Neuron (in vitro differentiated cells): ENCODE measurements around the gene NKIRAS1.

Experiments
- H2AFZ ChIP-seq: one replicate; pipeline ENCODE4 v1.6.1; 2013; ENCODE audit warnings: low read depth, mild to moderate bottlenecking, inconsistent platforms, low read length, moderate library complexity
- H3K27me3 ChIP-seq: one replicate; pipeline ENCODE4 v1.6.1; 2013; ENCODE audit warnings: low read length; ENCODE audit not compliant: insufficient read depth
- H3K36me3 ChIP-seq: one replicate; pipeline ENCODE4 v1.6.1; 2013; ENCODE audit warnings: low read length; ENCODE audit not compliant: insufficient read depth
- H3K4me1 ChIP-seq: one replicate; pipeline ENCODE4 v1.6.1; 2013; ENCODE audit warnings: low read length; ENCODE audit not compliant: insufficient read depth
- H3K4me3 ChIP-seq: 2 replicates; pipeline ENCODE4 v1.5.1; 2013; ENCODE audit warnings: mild to moderate bottlenecking, low read length, moderate library complexity
- H3K9me3 ChIP-seq: one replicate; pipeline ENCODE4 v1.6.1; 2013; ENCODE audit warnings: low read length

Gene NKIRAS1

DNA sequence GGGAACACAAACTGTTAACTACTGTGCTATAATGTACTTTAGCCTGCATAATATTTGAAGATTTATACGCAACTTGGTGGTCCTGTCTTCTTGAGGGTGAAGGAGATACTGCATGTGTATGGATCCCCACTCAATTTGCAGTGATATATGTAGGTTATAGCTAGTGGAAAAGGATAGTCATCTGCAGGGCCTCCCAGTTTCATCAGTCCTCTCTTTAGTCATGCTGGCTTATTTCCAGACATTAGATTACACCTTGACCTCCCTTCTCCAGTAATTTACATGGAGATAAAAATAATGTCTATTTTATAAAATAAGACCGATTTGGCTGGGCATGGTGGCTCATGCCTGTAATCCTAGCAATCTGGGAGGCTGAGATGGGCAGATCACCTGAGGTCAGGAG is 32.0 kb upstream of the NKIRAS1 start:
- no peak overlapping the region for H3K4me3 ChIP-seq
- no peaks in the 10 kb centered on the region for H3K36me3 ChIP-seq
- H3K9me3 ChIP-seq, result no peaks in the 10 kb centered on the region
- no peak overlapping the region for H2AFZ ChIP-seq
- no peaks in the 10 kb centered on the region for H3K27me3 ChIP-seq
- peaks cover 16% of the 10 kb centered on the region for H3K4me1 ChIP-seq

DNA sequence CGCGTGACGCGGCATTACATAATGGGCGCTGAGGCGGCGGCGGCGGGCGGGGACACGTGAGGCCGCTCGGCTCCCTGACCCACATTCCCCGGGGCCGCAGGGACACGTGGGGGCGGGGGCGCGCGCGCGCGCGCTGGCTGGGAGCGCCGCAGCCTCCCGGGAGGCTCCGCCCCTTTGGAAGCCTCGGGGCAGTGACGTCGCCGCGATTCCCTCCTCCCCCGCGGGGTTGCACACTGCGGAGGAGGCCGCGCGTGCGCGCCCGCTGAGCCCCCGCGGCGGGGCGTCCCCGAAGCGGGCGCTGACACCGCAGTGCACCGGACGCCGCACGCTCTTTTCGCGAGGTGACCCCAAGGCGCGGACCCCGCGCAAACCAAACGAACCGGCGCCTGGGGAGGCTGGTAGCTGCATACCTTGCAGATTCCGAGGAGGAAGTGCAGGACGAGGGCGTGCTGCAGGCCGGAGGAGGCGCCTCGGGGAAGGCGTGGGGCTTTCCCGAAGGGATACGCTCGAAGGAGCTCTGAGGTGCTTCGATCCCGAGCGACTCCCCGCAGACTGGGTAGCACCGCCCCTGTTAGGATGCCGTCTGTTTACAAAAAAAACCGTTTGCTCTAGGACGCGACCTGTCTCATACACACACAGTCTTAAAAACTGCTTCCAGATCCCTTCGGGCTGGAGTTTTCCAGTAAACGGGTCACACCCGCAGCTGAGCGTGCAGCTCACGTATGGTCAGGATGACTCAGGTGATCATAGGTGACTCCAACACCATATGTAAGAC is 29.3 kb upstream of the NKIRAS1 start:
- H3K27me3 ChIP-seq, result no peaks in the 10 kb centered on the region
- H2AFZ ChIP-seq, result no peak overlapping the region
- H3K36me3 ChIP-seq, result no peaks in the 10 kb centered on the region
- H3K4me1 ChIP-seq, result peaks cover 16% of the 10 kb centered on the region
- H3K4me3 ChIP-seq, result peak overlapping the region; percentile 81
- H3K9me3 ChIP-seq, result no peaks in the 10 kb centered on the region

- no peak overlapping the region for H2AFZ ChIP-seq
- H3K9me3 ChIP-seq, result no peaks in the 10 kb centered on the region
- peaks cover 16% of the 10 kb centered on the region for H3K4me1 ChIP-seq
- H3K4me3 ChIP-seq, result peak overlapping the region; percentile 81
- no peaks in the 10 kb centered on the region for H3K27me3 ChIP-seq
- H3K36me3 ChIP-seq, result no peaks in the 10 kb centered on the region
These were observed 28.8 kb upstream of the NKIRAS1 start for GRCh38 chr3:23945663-23945912.

GRCh38 chr3:23944861-23945662 is 28.3 kb upstream of the NKIRAS1 start, which contains the start of gene NR1D2:
Gene NR1D2, plus strand, starts transcription at chr3:23945286. Its CDS starts 293 bp downstream, at chr3:23945579.
- H3K4me1 ChIP-seq, result peaks cover 16% of the 10 kb centered on the region
- no peaks in the 10 kb centered on the region for H3K9me3 ChIP-seq
- H3K36me3 ChIP-seq, result no peaks in the 10 kb centered on the region
- H3K4me3 ChIP-seq, result peak within 1 kb of the TSS; percentile 81
- H3K27me3 ChIP-seq, result no peaks in the 10 kb centered on the region
- peak within 1 kb of the TSS; percentile 48 for H2AFZ ChIP-seq

DNA sequence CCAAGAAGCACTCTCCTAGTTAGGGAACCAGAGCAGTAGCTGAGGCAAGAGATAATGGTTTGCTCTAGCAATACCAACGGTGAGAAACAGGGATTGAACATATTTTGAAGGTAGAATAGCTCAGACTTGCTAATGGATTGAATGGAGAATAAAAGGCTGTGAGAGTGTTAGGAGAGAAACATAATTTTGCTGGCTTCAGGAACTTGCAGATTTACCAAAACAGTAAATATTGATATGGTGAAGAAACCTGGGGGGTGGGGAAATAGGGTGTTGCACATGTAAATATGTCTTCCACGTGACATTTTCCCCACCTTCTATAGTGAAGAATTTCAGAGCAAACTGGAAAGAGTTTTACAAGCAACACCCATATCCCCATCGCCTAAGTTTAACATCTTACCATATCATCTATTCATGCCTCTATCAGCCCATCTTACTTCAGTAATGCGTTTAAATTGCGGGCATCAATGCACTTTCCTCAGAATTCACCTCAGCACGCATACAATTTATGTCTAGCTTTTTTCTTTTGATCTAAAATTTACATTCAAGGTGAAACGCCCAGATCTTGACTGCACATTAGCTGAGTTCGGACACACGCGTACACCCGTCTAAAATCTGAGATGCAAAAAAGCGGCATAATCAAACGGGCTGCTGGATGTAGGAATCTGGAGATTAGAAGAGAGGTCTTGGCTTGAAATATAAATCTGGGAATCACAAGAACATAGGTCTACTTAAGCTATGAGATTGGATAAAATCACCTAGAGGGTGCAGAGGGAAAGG is 27.4 kb upstream of the NKIRAS1 start:
- Histone ChIP-seq H3K27me3 (no peaks in the 10 kb centered on the region), H3K4me1 (peaks cover 16% of the 10 kb centered on the region), H2AFZ (peak overlapping the region; percentile 48), H3K4me3 (peak overlapping the region; percentile 81), H3K36me3 (no peaks in the 10 kb centered on the region), H3K9me3 (no peaks in the 10 kb centered on the region)

GRCh38 chr3:23942546-23942945 is 25.8 kb upstream of the NKIRAS1 start:
- H3K36me3 ChIP-seq, result no peaks in the 10 kb centered on the region
- no peak overlapping the region for H2AFZ ChIP-seq
- H3K27me3 ChIP-seq, result no peaks in the 10 kb centered on the region
- peaks cover 16% of the 10 kb centered on the region for H3K4me1 ChIP-seq
- H3K4me3 ChIP-seq, result no peak overlapping the region
- H3K9me3 ChIP-seq, result no peaks in the 10 kb centered on the region

DNA sequence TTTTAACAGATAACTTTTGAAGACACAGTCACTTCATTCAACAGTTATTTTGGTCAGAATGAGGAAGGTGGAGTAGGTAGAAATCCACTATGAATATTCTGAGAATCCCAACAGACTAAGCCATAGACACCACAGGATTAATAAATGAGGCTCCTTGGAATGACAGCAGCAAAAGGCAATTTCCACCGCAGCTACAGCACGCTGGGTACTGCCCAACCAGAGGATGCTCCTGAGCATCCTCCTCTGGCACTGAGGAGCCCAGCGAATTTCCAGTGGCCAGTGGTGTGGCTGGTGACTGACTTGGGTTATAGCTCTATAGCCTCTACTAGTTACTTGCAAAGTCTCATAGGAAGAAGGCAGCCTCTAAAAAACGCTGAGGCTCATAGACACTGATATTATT is 24.6 kb upstream of the NKIRAS1 start:
- H3K36me3 ChIP-seq, result no peaks in the 10 kb centered on the region
- no peaks in the 10 kb centered on the region for H3K27me3 ChIP-seq
- H3K4me1 ChIP-seq, result peaks cover 9% of the 10 kb centered on the region
- H3K4me3 ChIP-seq, result no peak overlapping the region
- no peaks in the 10 kb centered on the region for H3K9me3 ChIP-seq
- H2AFZ ChIP-seq, result no peak overlapping the region

DNA sequence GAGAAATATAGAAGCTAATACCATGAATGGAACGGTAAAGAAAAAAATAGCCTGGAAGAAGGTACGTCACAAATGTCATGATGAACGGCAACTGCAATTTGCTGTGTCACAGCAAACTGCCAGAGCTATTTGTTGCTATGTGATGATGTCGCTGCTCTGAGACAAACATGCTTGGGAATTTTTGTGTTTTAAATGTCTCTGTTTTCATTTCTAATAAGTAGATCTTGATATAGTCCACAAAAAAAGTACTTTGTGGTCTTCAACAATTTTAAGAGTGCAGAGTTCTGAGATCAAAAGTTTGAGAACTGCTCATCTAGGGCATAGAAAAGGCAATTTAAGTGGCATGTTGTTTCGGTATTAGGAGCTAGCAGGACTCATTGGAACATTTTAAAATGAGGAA is 24.0 kb upstream of the NKIRAS1 start:
- no peaks in the 10 kb centered on the region for H3K27me3 ChIP-seq
- H3K9me3 ChIP-seq, result no peaks in the 10 kb centered on the region
- H3K4me1 ChIP-seq, result peaks cover 9% of the 10 kb centered on the region
- H3K36me3 ChIP-seq, result no peaks in the 10 kb centered on the region
- H2AFZ ChIP-seq, result no peak overlapping the region
- no peak overlapping the region for H3K4me3 ChIP-seq

DNA sequence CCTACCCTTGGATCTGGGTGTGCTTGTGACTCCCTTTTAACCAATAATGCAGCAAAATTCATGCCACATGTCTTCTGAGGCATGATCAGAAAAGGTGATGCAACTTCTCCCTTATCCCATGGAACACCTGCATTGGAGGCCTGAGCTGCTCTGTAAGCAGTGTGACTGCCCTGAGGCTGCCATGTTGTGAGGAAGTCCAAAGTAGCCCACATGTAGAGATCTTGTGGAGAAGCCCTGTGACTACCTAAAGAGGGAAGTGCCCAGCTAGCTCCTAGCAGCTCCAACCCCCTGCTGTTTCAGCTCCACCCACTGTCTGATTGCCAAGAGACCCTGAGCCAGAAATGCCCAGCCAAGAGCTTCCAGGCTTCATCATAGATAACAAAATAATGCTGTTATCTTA is 21.9 kb upstream of the NKIRAS1 start:
- H2AFZ ChIP-seq, result no peak overlapping the region
- no peaks in the 10 kb centered on the region for H3K9me3 ChIP-seq
- no peaks in the 10 kb centered on the region for H3K36me3 ChIP-seq
- no peaks in the 10 kb centered on the region for H3K27me3 ChIP-seq
- peaks cover 17% of the 10 kb centered on the region for H3K4me1 ChIP-seq
- H3K4me3 ChIP-seq, result no peak overlapping the region

DNA sequence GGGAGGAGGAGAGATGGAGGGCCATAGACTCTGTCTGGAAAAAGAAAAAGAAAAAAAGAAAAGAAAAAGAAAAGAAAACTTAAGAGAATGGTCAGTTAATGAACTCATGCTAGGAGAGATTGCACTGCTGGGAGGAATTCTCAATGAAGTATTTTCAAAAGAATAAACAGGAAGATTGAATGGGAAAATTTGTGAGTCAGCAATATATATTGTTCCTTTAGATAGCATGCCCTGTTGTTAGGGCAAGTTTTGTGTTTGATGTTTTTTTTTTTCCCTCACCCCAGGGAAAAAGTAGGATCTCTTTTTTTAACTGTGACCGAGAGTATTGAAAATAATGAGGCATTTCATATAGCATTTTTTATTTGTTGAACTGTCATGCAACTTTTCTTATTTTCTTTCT is 20.5 kb upstream of the NKIRAS1 start:
- H3K4me1 ChIP-seq, result peaks cover 20% of the 10 kb centered on the region
- no peaks in the 10 kb centered on the region for H3K27me3 ChIP-seq
- no peak overlapping the region for H3K4me3 ChIP-seq
- no peaks in the 10 kb centered on the region for H3K9me3 ChIP-seq
- no peak overlapping the region for H2AFZ ChIP-seq
- no peaks in the 10 kb centered on the region for H3K36me3 ChIP-seq

- H2AFZ ChIP-seq, result no peak overlapping the region
- no peak overlapping the region for H3K4me3 ChIP-seq
- H3K36me3 ChIP-seq, result no peaks in the 10 kb centered on the region
- peaks cover 20% of the 10 kb centered on the region for H3K4me1 ChIP-seq
- no peaks in the 10 kb centered on the region for H3K27me3 ChIP-seq
- H3K9me3 ChIP-seq, result no peaks in the 10 kb centered on the region
These were observed 17.5 kb upstream of the NKIRAS1 start for GRCh38 chr3:23934253-23934652.

DNA sequence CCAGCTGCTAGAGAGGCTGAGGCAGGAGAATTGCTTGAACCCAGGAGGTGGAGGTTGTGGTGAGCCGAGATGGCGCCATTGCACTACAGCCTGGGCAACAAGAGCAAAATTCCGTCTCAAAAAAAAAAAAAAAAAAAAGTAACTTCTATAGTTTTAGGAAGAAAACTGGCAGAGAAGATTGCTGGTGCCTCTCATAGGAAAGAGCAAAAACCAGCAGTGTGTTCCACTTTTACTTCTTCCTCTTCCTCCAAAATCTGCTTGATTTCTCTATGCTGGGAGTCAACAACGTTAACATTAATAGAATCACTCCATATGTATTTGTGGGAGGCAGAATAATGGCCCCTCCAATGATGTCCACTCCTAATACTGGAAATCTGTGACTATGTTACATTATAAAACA is 15.8 kb upstream of the NKIRAS1 start:
- Histone ChIP-seq H3K27me3 (no peaks in the 10 kb centered on the region), H3K9me3 (no peaks in the 10 kb centered on the region), H3K4me1 (peaks cover 20% of the 10 kb centered on the region), H3K4me3 (no peak overlapping the region), H2AFZ (no peak overlapping the region), H3K36me3 (no peaks in the 10 kb centered on the region)

GRCh38 chr3:23931597-23931996 is 14.8 kb upstream of the NKIRAS1 start:
- no peak overlapping the region for H3K4me3 ChIP-seq
- peaks cover 16% of the 10 kb centered on the region for H3K4me1 ChIP-seq
- no peak overlapping the region for H2AFZ ChIP-seq
- H3K36me3 ChIP-seq, result no peaks in the 10 kb centered on the region
- no peaks in the 10 kb centered on the region for H3K9me3 ChIP-seq
- no peaks in the 10 kb centered on the region for H3K27me3 ChIP-seq
